Stimulated activated CD4-positive, alpha-beta T cell treated with anti-CD3 and anti-CD28 coated beads, Interleukin-1b, Interleukin-23, amount 100 ng/mL, for 24 hours (primary cell): ENCODE results near the gene ZSWIM5.
"Not testable (repeated sequence)": the region's sequence is repeated elsewhere in the genome, so short reads cannot be mapped to it uniquely, and the experiment has no call there.

Source experiments
- DNase-seq, 4 experiments: peaks; one replicate each; pipeline ENCODE4 v3.0.0-alpha.2; 2020; ENCODE audit warnings: low read depth in 4 of 4, low spot score in 1 of 4

Gene ZSWIM5

DNA sequence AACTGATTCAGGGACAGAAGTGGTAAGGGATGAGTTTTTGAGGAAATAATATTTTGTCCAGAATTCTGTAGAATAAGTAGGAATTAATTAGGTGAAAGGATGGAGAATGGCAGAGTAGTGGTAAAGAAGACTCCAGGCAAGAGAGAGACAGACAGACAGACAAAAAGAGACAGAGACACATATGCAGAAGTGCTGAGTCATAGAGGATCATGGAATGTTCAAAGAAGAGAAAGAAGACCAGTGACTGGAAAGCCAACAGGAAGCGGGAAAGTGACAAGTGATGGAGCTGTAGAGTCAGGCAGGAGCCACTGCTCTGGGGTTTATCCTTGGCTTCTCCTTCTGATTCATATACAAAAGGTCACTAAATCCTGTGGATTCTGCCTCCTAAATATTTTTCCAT, 108.5 kb downstream of the ZSWIM5 start:
- DNase-seq, result no peak

DNA sequence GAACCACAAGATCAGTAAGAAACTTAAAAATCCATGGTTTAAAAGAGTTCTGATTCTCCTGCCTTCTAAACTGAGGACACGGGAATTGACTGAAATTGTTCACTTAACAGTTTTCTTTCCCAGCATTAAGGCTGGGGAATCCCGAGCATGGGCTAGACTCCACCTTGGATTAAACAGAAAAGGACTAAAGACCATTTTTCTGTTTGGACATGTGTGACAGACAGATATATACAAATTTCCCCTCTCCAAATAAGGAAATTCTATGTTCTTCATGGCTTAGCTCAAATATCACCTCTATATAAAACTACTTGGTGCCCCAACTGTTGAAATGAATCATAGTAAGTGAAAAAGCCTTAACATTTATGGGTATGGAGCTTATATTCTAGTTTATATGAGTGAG, 109.3 kb downstream of the ZSWIM5 start:
- DNase-seq, result no peak

DNA sequence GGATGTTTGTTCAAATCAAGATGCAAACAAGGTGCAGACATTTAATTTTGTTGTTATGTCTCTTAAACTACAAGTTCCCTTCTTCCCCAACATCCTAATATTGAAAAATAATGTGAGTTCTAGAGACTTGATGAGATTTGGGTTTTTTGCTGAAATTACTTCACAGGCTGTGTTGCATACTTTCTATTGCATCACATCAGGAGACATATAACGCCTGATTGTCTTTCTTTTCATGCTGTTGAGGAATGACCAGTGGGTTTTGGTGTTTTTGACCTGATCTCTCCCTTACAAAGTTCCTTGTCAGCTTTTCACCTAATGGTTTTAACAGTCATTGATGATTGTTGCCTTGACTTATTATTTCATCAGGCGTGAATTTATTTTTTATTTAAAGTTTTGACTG, 111.0 kb downstream of the ZSWIM5 start:
- no peak for DNase-seq

DNA sequence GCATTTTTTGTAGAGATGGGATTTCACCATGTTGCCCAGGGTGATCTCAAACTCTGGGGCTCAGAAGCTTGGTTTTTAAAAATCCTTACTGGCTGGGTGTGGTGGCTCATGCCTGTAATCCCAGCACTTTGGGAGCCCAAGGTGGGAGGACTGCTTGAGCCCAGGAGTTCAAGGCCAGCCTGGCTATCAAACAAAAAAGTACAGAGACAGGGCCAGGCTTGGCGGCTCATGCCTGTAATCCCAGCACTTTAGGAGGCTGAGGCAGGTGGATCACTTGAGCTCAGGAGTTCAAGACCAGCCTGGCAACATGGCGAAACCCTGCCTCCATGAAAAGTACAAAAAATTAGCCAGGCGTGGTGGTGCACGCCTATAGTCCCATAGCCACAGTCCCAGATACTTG, 112.0 kb downstream of the ZSWIM5 start:
- not testable (repeated sequence) for DNase-seq

DNA sequence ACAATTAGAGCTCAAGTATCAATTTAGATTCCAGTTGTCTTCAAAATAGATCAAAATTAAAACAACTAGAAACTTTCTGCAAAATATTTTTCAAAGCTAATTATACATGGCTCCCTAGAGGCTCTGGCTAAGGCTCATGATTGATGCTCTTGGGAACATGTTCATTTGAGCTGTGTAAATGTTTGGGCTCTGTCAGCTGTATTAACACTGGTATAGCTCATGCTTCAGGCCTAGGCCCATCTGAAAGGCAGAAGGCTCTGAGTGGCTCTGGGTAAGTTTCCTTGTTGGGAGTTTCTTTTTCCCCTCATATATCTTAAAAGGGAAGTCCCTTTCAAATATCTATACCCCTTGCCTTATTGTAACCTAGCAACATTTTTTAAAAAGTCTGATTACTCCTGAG, 113.1 kb downstream of the ZSWIM5 start:
- DNase-seq, result no peak

DNA sequence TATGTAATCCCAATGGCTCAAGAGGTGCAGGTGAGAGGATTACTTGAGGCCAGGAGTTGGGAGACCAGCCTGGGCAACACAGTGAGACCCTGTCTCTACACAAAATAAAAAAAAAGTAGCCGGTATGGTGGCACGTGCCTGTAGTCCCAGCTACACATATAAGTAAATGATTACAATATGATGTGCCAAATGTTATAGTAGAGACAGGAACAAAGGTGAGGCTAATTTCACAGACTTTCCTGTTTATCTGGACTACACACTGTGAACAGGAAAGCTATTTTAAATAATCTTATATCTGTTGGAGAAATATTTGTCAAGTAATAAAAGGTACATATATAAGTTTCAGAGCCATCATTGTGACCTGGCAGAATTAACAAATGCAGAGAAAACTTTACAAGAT, 116.7 kb downstream of the ZSWIM5 start:
- no peak for DNase-seq

DNA sequence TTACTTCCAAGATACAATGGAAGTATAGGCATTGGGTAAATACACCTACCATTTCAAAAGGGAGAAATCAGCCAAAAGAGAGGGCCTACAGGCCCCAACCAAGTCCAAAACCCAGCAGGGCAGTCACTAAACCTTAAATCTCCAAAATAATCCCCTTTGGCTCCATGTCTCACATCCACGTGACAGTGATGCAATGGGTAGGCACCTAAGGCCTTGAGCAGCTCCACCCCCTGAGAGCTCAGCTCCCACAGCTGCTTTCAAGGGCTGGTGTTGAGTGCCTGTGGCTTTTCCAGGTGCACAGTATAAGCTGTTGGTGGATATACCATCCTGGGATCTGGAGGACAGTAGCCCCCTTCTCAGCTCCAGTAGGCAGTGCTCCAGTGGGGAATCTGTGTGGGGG, 121.8 kb downstream of the ZSWIM5 start:
- no peak for DNase-seq

DNA sequence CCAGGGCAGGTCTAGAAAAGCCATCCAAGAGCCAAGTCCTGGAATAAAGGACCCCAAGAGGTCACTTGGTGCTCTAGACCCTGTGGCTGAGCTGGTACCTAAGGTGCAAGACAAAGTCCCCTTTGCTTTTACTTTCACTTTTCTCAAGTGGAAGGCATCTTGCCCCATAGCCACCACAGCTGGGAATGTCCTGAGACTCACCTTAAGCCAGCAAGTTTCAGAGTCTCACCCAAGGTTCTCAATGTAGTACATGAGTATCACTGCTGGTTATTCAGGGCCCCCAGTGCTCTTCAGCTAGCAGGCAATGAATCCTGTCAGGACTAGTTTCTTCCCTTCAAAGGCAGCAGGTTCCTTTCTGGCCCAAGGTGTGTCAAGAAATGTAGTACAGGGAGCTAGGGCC, 126.9 kb downstream of the ZSWIM5 start:
- no peak for DNase-seq

DNA sequence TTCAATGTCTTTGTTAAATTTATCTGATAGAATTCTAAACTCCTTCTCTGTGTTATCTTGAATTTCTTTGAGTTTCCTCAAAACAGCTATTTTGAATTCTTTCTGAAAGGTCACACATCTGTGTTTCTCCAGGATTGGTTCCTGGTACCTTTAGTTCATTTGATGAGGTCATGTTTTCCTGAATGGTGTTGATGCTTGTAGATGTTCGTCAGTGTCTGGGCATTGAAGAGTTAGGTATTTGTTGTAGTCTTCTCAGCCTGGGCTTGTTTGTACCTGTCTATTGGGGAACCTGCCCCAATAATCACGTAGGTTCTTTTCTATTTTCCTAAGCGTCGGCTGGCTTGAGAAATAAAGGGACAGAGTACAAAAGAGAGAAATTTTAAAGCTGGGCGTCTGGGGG, 129.4 kb downstream of the ZSWIM5 start:
- not testable (repeated sequence) for DNase-seq

DNA sequence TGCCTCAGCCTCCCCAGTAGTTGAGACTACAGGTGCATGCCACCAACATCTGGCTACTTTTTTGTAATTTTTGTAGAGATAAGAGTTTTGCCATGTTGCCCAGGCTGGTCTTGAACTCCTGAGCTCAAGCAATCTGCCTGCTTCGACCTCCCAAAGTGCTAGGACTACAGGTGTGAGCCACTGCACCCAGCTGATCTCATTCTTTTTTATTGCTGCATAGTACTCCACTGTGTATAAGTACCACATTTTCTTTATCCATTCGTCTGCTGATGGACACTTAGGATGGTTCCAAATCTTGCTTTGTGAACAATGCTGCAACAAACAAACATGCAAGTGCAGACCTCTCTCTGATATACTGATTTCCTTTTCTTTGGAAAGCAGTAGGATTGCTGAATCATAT, 134.8 kb downstream of the ZSWIM5 start:
- DNase-seq, result no peak

DNA sequence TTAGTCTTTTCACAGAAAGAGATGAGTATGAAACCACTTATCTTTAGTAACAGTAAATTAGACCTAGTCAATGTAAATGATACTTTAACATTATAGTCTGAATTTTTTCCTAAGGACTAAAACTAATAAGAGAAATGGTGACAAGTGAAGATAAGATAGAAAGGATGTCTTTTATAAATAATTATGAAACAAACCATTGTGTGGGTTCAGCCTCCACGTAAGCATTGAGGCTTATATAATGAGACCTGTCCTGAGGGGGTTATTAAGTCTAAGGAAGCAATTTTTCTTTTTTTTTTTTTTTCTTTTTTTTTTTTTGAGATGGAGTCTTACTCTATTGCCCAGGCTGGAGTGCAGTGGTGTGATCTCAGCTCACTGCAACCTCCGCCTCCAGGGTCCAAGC, 138.6 kb downstream of the ZSWIM5 start:
- DNase-seq, result no peak

DNA sequence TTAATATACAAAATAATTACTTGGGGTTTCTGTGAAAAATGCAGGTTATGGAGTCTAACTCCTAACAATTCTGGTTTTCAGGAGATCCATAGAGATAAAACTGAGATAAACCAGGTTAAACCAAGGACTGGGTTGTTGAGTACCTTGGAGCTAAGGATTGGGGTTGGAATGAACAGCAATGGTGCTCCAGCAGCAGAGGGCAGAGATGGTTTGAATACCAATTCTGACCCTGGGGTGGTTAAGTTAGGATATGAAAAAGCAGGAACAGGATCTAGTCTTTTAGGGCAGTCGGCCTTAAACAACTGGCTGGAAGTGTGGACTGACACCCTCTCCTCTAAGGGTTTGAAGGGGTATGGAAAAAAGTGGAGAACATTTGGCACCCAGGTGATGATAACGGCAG, 141.3 kb downstream of the ZSWIM5 start:
- DNase-seq, result no peak

DNA sequence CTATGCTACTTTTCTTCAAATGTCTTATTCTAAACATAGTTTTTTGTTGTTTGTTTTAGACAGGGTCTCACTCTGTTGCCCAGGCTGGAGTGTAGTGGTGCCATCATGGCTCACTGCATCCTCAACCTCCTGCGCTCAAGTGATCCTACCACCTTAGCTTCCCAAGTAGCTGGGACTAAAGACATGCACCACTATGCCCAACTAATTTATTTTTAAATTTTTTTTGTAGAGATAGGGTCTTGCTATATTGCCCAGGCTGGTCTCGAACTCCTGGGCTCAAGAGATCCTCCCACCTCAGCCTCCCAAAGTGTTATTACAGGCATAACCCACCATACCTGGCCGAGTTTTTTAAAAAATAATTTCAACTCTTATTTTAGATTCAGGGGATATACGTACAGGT, 143.9 kb downstream of the ZSWIM5 start:
- not testable (repeated sequence) for DNase-seq

DNA sequence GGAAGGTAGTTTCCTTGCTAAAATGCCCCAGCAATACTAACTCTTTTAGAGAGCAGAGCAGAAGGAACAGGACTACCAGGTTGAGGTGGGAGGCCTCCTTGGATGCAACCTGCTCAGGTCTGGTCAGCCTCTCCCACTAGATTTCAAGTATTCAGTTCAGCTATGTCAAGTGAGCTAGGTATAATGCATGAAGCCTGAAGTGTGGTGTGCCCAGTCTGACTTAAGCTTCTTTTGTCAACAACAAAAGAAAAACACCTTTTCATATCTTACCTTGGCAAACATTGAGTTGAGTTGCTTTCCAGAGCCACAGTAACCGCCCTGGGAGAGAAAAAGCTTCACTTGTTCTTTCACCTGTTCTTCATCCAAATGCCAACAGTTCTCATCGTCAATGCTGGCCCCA, 146.6 kb downstream of the ZSWIM5 start:
- no peak for DNase-seq

DNA sequence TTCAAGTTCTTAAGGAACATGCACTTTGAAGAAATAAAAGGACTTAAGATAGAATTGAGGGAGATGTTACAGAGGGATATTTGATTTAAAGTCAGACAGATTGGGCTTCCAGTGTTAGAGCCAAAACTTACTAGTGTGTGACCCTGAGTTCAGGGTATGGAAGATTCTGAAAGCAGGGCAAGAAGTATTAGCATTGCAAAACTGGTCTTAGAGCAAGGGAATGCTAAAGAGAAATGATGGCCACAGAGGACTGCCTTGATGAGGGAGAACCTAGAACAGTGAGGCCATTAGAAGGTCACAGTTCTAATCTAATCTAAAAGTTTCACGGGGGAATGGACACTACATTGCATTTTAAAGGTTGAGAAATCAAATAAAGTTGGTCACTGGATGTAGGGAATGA, 148.9 kb downstream of the ZSWIM5 start:
- no peak for DNase-seq

DNA sequence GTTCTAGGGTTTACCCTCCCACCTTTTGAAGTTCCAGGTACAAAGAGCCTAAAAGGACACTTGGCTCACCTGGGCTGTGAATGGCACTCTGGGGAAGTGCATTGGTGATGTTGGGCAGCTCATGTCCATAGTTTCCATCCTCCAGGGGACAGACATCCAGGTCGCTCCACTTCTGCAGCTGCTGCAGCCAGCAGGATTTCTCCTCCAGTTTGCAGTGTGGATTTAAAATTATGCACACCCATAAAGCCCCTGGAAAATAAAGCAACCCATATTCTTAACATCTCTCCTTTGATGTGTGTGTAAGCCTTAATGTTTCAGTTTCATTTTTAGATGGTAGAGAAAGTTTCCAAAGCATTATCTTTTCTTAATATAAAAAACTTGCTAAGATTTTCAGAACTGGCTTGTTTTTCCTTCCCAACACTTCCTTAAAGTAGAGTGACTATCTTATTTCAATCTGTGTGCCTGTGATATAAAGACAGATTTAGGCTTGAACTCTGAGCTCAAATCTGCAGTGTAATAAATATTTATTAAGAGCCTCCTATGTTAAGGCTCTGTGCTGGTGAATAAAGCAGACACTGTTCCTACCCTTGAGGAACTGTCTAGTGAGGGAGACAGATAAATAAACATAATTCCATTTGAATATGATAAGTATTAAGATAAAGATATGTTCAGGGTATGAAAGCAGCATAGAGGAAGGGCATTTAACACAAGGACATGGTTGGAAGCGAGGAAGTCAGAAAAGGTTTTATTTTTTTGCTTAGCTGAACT, 155.2 kb downstream of the ZSWIM5 start:
- no peak for DNase-seq

DNA sequence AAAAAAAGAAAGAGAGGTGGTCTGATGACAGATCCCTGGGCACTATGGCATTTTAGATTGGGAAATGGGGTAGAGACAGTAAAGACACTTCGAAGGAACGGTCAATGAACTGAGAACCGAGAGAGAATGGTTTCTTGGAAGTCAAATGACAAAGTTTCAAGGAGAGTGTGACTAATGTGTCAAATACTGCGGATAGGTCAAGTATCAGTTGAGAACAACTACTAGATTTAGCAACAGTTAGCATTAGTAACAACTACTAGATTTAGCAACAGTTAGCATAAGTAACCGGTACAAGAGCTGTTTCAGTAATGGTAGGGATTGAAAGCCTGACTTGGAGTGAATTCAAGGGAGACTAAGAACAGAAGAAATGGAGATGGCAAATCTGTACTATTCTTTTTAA, 159.4 kb downstream of the ZSWIM5 start:
- no peak for DNase-seq

DNA sequence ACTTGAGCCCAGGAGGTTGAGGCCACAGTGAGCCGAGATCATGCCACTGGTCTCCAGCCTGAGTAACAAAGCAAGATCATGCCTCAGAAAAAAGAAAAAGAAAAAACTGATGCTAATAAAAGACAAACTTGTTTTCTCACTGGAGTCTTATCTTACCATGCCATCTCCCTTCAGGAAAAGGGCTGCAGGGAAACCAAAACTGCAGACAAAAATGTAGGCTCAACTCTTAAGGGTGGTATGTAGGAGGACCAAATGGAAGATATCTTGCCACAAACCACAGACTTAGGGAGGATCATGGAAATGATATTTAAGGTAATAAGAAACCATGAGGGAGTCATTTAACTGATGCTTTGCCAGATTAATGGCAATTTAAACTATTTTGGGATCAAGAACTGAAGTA, 161.5 kb downstream of the ZSWIM5 start:
- DNase-seq, result no peak

DNA sequence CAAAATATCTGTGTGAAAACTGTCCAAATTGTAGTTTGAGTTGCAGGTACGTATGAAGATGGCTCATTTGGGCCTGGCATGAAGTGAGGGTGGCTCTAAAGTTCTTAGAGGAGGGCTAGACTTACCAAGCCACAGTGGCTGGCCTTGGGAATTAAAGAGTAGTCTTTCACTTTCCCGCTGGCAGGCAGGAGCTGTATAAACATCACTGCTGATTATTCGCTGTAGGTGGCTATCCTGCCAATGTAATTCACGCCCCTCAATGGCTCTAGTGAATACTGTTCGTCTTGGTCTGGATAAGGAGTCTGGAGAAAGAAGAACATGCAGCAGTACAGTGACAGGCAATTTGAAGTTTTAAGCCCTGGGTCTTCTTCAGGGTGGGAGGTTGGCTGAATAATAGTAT, 163.3 kb downstream of the ZSWIM5 start:
- no peak for DNase-seq

DNA sequence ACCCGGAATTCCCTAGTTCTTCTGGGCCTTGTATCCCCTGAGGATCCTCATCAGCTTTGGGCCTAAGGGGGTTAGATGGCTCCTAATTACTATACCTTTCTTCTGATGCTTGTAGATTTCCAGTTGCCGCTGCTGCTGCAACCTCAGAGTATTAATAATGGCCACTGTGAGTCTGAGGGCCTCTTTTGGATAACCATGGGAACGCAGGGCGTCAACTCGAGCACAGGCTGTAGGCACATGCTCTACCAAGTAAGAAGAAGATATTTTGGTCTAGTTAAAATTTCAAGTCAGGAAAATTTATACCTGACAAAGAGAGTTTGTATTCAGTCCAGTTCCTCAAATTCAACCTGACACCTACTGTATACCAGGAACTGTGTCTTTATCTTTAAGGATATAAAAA, 166.1 kb downstream of the ZSWIM5 start:
- DNase-seq, result no peak

DNA sequence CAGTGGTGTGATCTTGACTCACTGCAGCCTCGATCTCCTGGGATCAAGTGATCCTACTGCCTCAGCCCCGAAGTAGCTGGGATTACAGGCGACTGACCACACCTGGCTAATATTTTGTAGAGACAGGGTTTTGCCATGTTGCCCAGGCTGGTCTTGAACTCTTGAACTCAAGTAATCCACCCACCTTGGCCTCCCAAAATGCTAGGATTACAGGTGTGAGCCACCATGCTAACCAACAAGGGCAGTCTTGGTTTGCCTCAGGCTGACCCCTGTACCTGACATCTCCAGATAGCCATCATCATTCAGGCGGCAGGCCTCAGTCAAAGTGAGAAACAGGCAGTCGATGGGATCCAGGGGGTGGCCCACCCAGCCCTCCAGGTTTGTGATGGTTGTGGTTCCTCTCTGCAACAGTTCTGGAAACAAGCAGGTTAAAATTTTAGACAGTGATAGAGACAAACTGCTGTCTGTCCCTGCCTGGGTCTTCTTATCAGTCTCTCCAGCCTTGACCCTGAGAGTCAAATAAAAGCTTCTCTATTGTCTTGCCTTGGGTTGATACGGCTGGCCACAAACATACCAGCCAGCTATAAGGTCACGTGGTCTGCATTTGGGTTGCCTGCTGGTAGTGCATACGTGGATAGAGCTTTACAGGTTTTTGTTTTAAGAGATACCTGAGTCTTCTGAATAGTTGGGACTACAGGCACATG, 167.6 kb downstream of the ZSWIM5 start:
- no peak for DNase-seq

DNA sequence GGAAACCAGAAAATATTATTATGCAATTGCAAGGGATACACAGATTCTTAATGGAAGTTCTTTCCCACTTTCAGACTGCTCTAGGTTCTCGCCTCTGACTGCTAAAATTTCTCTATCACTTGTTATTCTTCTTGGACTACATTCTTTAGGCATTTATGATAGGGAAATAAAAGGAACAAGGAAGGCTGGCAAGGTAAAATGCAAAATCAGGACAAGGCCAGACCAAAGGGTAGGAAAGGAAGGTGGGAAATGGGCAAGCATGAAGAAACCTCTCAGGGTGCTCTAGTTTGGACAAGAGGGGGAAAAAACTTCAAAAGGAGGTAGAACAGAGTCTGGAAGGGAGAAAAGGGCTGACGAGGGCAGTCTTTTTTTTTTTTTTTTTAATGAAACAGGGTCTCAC, 168.2 kb downstream of the ZSWIM5 start:
- DNase-seq, result no peak

DNA sequence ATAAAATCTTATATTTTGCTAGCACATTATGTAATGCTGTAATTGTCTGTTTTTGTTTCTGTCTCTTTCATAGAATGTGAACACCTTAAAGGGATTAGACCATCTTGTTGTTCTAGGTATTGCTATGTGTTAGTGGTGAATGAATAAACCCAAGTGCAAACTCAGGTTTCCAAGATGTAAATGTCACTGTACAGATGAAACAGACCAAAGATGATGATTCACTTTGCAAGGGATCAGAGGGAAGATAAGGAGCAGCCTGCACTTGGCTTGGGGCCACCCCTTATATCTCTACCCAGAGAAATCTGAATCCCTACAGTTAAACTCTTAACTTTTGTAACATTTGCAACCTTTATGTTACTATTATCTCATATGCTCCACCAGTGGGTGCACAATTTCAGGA, 168.9 kb downstream of the ZSWIM5 start:
- DNase-seq, result no peak
